ENCODE measurements around the gene MRPL57. TPM values are rescaled to one million over a fixed set of nuclear protein-coding genes. Genes with fewer than 3 reads are reported as not detected.
"Not testable (repeated sequence)": the region's sequence is repeated elsewhere in the genome, so short reads cannot be mapped to it uniquely, and the experiment has no call there.

Gene MRPL57
- total RNA-seq, 2 donors from 2014 or later: 18.0 to 30.3 TPM

DNA sequence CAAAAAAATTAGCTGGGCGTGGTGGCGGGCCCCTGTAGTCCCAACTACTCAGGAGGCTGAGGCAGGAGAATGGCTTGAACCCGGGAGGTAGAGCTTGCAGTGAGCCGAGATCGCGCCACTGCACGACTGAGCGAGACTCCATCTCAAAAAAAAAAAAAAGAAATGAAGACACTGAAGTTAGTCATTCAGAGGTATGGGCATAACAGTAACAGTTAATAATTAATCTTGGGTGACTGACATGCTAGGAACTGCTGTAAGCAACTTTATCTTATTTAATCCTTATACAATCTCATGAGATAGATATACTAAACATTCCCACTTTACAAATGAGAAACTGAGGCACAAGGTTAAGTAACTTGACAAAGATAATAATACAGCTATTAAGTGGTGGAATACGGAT lies 5.0 kb upstream of the MRPL57 start:
- DNase-seq (ENCODE audit: low spot score): no peak
- ATAC-seq (ENCODE audit: insufficient number of reproducible peaks, low FRiP score, low read depth): no peak
- peaks cover 0 to 5% of the 10 kb centered on the region in 2 donors for H3K4me1 ChIP-seq (ENCODE audit: control insufficient read depth in 1 of 2, low read depth in 2 of 2)
- no peaks in the 10 kb centered on the region for H3K36me3 ChIP-seq
- no peaks in the 10 kb centered on the region for H3K27me3 ChIP-seq (replicated peaks; ENCODE audit: insufficient read depth)
- no peak overlapping the region for H3K27ac ChIP-seq
- H3K4me3 ChIP-seq: no peak overlapping the region
- no peaks in the 10 kb centered on the region for H3K9me3 ChIP-seq
- TF ChIP-seq, protein P1, sequence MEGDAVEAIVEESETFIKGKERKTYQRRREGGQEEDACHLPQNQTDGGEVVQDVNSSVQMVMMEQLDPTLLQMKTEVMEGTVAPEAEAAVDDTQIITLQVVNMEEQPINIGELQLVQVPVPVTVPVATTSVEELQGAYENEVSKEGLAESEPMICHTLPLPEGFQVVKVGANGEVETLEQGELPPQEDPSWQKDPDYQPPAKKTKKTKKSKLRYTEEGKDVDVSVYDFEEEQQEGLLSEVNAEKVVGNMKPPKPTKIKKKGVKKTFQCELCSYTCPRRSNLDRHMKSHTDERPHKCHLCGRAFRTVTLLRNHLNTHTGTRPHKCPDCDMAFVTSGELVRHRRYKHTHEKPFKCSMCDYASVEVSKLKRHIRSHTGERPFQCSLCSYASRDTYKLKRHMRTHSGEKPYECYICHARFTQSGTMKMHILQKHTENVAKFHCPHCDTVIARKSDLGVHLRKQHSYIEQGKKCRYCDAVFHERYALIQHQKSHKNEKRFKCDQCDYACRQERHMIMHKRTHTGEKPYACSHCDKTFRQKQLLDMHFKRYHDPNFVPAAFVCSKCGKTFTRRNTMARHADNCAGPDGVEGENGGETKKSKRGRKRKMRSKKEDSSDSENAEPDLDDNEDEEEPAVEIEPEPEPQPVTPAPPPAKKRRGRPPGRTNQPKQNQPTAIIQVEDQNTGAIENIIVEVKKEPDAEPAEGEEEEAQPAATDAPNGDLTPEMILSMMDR (IDR thresholded peaks at IDR 0.05): no peak

DNA sequence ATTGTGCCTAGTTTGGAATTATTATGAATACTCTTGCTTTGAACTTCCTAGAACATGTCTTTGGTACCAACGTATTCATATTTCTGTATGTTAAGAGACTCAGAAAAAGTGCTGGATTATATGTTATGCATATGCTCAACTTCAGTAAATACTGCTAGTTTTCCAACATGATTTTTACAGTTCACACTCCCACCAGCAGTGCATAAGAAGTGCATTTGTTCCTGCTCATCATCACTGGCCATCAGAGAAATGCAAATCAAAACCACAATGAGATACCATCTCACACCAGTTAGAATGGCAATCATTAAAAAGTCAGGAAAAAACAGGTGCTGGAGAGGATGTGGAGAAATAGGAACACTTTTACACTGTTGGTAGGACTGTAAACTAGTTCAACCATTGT lies 2.7 kb upstream of the MRPL57 start:
- not testable (repeated sequence) for H3K36me3 ChIP-seq; H3K27ac ChIP-seq; ATAC-seq (ENCODE audit: insufficient number of reproducible peaks, low FRiP score, low read depth); H3K27me3 ChIP-seq (replicated peaks; ENCODE audit: insufficient read depth); H3K9me3 ChIP-seq; H3K4me3 ChIP-seq; DNase-seq (ENCODE audit: low spot score)
- H3K4me1 ChIP-seq (ENCODE audit: control insufficient read depth in 1 of 2, low read depth in 2 of 2): peaks cover 9 to 18% of the 10 kb centered on the region in 2 donors

DNA sequence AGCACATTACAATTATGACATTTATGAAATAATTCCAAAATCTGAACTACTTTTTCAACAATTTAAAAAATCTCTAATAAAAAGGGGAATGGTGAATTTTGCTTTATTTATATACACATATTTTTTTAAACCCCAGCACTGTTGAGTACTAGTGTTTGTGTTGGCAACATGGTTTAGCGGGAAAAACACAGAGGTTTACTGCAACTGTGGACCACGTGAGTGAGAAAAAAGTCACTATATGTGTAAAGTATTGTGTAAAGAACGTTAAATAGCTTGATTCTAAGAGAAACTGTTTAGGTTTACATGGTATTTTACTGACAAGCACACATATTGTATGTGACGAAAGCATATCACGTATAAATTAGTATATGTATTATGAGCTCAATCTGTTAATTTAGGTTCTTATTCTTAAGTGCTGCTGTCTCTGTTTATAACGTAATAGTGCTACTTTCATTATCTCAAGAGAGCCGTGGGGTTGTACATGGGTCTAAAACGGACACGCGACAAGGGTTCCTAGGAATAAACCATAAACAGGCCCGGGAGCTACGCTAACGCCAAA lies 723 bp upstream of the MRPL57 start:
- H3K4me1 ChIP-seq (ENCODE audit: control insufficient read depth in 1 of 2, low read depth in 2 of 2): peaks cover 9 to 18% of the 10 kb centered on the region in 2 donors
- H3K27me3 ChIP-seq (replicated peaks; ENCODE audit: insufficient read depth): no peaks in the 10 kb centered on the region
- H3K4me3 ChIP-seq: peak overlapping the region; percentile 84
- ATAC-seq (ENCODE audit: insufficient number of reproducible peaks, low FRiP score, low read depth): no peak
- peak overlapping the region in 1 of 2 donors; percentile 82 for H3K27ac ChIP-seq
- no peak for DNase-seq (ENCODE audit: low spot score)
- no peaks in the 10 kb centered on the region for H3K36me3 ChIP-seq
- H3K9me3 ChIP-seq: no peaks in the 10 kb centered on the region
- TF ChIP-seq, protein P1 (IDR thresholded peaks at IDR 0.05): no peak

DNA sequence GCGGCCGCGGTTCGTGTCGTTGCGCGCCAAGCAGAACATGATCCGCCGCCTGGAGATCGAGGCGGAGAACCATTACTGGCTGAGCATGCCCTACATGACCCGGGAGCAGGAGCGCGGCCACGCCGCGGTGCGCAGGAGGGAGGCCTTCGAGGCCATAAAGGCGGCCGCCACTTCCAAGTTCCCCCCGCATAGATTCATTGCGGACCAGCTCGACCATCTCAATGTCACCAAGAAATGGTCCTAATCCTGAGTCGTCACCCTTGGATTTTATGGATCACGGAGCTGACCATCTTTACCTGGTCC lies 475 bp downstream of the MRPL57 start:
- Histone ChIP-seq H3K36me3 (no peaks in the 10 kb centered on the region), H3K27me3 (replicated peaks; ENCODE audit: insufficient read depth) (no peaks in the 10 kb centered on the region), H3K27ac (peak overlapping the region; percentile 82 to 83), H3K9me3 (no peaks in the 10 kb centered on the region), H3K4me3 (peak overlapping the region; percentile 84), H3K4me1 (ENCODE audit: control insufficient read depth in 1 of 2, low read depth in 2 of 2) (peaks cover 9 to 18% of the 10 kb centered on the region in 2 donors)
- ATAC-seq (ENCODE audit: insufficient number of reproducible peaks, low FRiP score, low read depth) (peak; percentile 21), DNase-seq (ENCODE audit: low spot score) (no peak)
- TF ChIP-seq, protein P1 (IDR thresholded peaks at IDR 0.05): no peak

DNA sequence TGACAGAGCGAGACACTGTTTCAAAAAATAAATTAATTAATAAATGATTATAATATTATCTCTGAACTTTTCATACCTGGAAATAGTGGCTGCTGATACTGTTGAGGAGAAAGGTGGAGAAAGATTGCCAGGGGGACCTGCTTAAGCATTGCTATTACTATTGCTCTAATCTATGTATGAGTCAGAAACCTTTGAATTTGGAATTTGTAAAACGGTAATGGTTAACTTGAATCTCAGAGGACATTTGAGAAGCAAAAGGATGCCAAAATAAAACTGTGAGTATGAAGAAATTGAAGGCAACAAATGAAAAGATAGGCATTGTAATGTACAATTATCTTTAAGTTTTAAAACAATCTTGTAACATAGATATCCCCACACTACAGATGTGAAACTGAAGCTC lies 5.2 kb downstream of the MRPL57 start:
- peaks cover 9 to 12% of the 10 kb centered on the region in 2 donors for H3K4me1 ChIP-seq (ENCODE audit: control insufficient read depth in 1 of 2, low read depth in 2 of 2)
- H3K4me3 ChIP-seq: no peak overlapping the region
- ATAC-seq (ENCODE audit: insufficient number of reproducible peaks, low FRiP score, low read depth) (no peak), DNase-seq (ENCODE audit: low spot score) (no peak)
- no peaks in the 10 kb centered on the region for H3K9me3 ChIP-seq
- no peak overlapping the region for H3K27ac ChIP-seq
- no peaks in the 10 kb centered on the region for H3K36me3 ChIP-seq
- TF ChIP-seq, protein P1 (IDR thresholded peaks at IDR 0.05): no peak
- no peaks in the 10 kb centered on the region for H3K27me3 ChIP-seq (replicated peaks; ENCODE audit: insufficient read depth)

DNA sequence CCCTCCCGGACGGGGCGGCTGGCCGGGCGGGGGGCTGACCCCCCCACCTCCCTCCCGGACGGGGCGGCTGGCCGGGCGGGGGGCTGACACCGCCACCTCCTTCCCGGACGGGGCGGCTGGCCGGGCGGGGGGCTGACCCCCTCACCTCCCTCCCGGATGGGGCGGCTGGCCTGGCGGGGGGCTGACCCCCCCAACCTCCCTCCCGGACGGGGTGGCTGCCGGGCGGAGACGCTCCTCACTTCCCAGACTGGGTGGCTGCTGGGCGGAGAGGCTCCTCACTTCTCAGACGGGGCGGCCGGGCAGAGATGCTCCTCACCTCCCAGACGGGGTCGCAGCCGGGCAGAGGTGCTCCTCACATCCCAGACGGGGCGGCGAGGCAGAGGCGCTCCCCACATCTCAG lies 10.0 kb downstream of the MRPL57 start:
- not testable (repeated sequence) for H3K36me3 ChIP-seq; H3K27me3 ChIP-seq (replicated peaks; ENCODE audit: insufficient read depth); H3K4me1 ChIP-seq (ENCODE audit: control insufficient read depth in 1 of 2, low read depth in 2 of 2); H3K9me3 ChIP-seq; H3K27ac ChIP-seq; ATAC-seq (ENCODE audit: insufficient number of reproducible peaks, low FRiP score, low read depth); DNase-seq (ENCODE audit: low spot score); H3K4me3 ChIP-seq

DNA sequence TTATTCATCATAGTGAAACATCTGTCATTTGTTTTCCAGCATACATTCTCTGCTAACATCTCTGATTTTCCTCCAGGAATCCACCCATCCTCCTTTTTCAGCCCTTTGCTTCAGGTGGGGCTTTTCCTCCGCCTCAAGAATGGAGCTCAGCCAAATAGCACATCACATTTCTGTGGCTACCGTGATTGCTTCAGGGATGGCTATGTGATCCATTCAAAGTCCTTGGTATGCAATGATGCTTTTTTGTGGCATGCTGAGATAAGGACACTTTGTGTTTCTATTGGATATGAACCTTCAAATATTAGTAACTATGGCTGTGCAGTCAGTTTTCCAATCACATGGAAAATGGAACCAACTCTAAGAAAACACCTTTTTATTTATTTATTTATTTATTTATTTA lies 18.3 kb downstream of the MRPL57 start:
- not testable (repeated sequence) for ATAC-seq (ENCODE audit: insufficient number of reproducible peaks, low FRiP score, low read depth); H3K36me3 ChIP-seq; H3K27me3 ChIP-seq (replicated peaks; ENCODE audit: insufficient read depth); H3K27ac ChIP-seq; H3K4me1 ChIP-seq (ENCODE audit: control insufficient read depth in 1 of 2, low read depth in 2 of 2); DNase-seq (ENCODE audit: low spot score); H3K9me3 ChIP-seq; H3K4me3 ChIP-seq

DNA sequence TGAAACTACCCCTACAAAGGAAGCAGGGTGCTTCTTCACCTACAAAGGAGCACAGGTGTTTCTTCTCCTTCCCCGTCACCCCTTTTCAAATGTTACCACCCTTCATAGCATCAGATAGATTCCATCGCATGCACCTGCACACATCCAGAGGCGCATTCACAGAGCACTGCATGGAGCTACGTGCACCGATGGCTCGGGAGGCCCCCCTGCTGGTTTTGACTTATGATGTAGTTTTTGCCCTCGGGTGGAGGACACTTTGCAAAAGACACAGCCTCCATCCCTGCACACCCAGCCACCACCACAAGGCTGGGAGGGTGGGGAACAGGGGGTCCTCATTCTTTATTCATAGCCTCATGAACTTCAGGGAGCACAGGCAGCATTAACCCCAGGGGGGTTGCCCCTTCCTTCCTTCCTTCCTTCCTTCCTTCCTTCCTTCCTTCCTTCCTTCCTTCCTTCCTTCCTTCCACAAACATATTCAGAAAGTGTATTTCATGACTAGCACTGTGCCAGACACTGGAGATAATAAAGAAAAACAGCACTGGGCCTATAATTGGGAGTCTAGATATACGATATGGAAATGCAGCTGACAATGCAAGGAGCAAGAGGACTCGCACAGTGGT lies 21.3 kb downstream of the MRPL57 start:
- DNase-seq (ENCODE audit: low spot score); H3K36me3 ChIP-seq: not testable (repeated sequence)

DNA sequence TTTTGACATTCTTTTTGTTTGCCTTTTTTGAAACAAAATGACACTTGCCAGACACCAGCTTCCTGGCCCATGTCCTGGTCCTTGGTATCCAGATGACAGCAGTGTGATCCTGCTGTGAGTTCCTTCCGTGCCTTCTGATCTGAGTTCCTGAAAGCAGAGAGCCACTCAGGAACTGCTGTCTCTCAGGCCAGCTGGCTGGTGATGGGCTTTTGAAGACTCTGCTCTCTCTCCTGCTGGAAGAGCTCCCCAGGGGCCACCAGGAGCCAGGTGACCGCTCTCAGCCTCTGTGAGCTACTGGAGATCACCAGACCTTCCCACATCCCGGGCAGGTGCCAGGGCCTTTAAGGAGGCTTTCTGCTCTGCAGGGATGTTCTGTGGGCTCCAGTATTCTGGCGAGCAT lies 21.9 kb downstream of the MRPL57 start:
- not testable (repeated sequence) for H3K9me3 ChIP-seq; ATAC-seq (ENCODE audit: insufficient number of reproducible peaks, low FRiP score, low read depth); H3K4me1 ChIP-seq (ENCODE audit: control insufficient read depth in 1 of 2, low read depth in 2 of 2)

More for the DNA sequence above, 21.3 kb downstream of the MRPL57 start:
- H3K9me3 ChIP-seq; H3K4me3 ChIP-seq; H3K27ac ChIP-seq; H3K27me3 ChIP-seq (replicated peaks; ENCODE audit: insufficient read depth); H3K4me1 ChIP-seq (ENCODE audit: control insufficient read depth in 1 of 2, low read depth in 2 of 2); ATAC-seq (ENCODE audit: insufficient number of reproducible peaks, low FRiP score, low read depth): not testable (repeated sequence)

More for the DNA sequence above, 21.9 kb downstream of the MRPL57 start:
- H3K27ac ChIP-seq; H3K36me3 ChIP-seq; H3K4me3 ChIP-seq; H3K27me3 ChIP-seq (replicated peaks; ENCODE audit: insufficient read depth); DNase-seq (ENCODE audit: low spot score): not testable (repeated sequence)

Data from thoracic aorta (tissue), 2 donors.